Measurements from ENCODE around the gene PARD3. TPM values are rescaled to one million over a fixed set of nuclear protein-coding genes. Genes with fewer than 3 reads are reported as not detected.

Gene PARD3
- total and polyA plus RNA-seq, 2 experiments from 2014 or later = 47.2 to 59.7 TPM

- no peaks in the 10 kb centered on the region for H3K9me3 ChIP-seq (ENCODE audit: low read depth)
- H3K4me3 ChIP-seq = no peak overlapping the region
- H3K4me2 ChIP-seq = no peak overlapping the region
- TF ChIP-seq EZH2phosphoT487 (IDR thresholded peaks at IDR 0.05; ENCODE audit: low read depth, severe bottlenecking, unreplicated experiment) (no peak), EZH2 (IDR thresholded peaks at IDR 0.05; ENCODE audit: borderline replicate concordance) (no peak), CTCF (IDR thresholded peaks at IDR 0.05; ENCODE audit: poor library complexity) (no peak)
- H3K36me3 ChIP-seq (replicated peaks; ENCODE audit: insufficient read depth, low read depth) = no peaks in the 10 kb centered on the region
- no peaks in the 10 kb centered on the region for H3K9me2 ChIP-seq (replicated peaks; ENCODE audit: insufficient read depth)
- peaks cover 5% of the 10 kb centered on the region for H4K20me1 ChIP-seq (ENCODE audit: insufficient read depth, poor library complexity, severe bottlenecking)
- no peak overlapping the region for H3K27ac ChIP-seq
- no peaks in the 10 kb centered on the region for H3K4me1 ChIP-seq (ENCODE audit: insufficient read depth)
- peaks cover 78% of the 10 kb centered on the region for H3K79me2 ChIP-seq
- no peaks in the 10 kb centered on the region for H3K27me3 ChIP-seq
- 65% methylated on average over 12 of the region's 12 CpGs for WGBS (ENCODE audit: low lambda C conversion rate, missing lambda C conversion rate)
- H2AFZ ChIP-seq = no peak overlapping the region
- no peak for DNase-seq (ENCODE audit: low spot score)
These were observed 215.9 kb downstream of the PARD3 start for GRCh38 chr10:34599026-34599795.

- no peaks in the 10 kb centered on the region for H3K9me3 ChIP-seq (ENCODE audit: low read depth)
- peaks cover 76% of the 10 kb centered on the region for H3K79me2 ChIP-seq
- no peak overlapping the region for H3K27ac ChIP-seq
- no peak overlapping the region for H3K4me2 ChIP-seq
- H3K4me3 ChIP-seq = no peak overlapping the region
- no peak for TF ChIP-seq EZH2phosphoT487 (IDR thresholded peaks at IDR 0.05; ENCODE audit: low read depth, severe bottlenecking, unreplicated experiment)
- no peak for TF ChIP-seq EZH2 (IDR thresholded peaks at IDR 0.05; ENCODE audit: borderline replicate concordance)
- no peak for TF ChIP-seq CTCF (IDR thresholded peaks at IDR 0.05; ENCODE audit: poor library complexity)
- WGBS (ENCODE audit: low lambda C conversion rate, missing lambda C conversion rate) = 90% methylated on average over 7 of the region's 7 CpGs
- H3K9me2 ChIP-seq (replicated peaks; ENCODE audit: insufficient read depth) = no peaks in the 10 kb centered on the region
- no peaks in the 10 kb centered on the region for H3K4me1 ChIP-seq (ENCODE audit: insufficient read depth)
- H3K27me3 ChIP-seq = no peaks in the 10 kb centered on the region
- no peak overlapping the region for H2AFZ ChIP-seq
- no peak for DNase-seq (ENCODE audit: low spot score)
- H3K36me3 ChIP-seq (replicated peaks; ENCODE audit: insufficient read depth, low read depth) = no peaks in the 10 kb centered on the region
- peaks cover under 1% of the 10 kb centered on the region for H4K20me1 ChIP-seq (ENCODE audit: insufficient read depth, poor library complexity, severe bottlenecking)
These were observed 218.7 kb downstream of the PARD3 start for GRCh38 chr10:34596351-34596750.

GRCh38 chr10:34593930-34594329 lies 221.2 kb downstream of the PARD3 start:
- no peak overlapping the region for H2AFZ ChIP-seq
- no peak overlapping the region for H3K27ac ChIP-seq
- no peaks in the 10 kb centered on the region for H3K27me3 ChIP-seq
- H3K4me3 ChIP-seq = no peak overlapping the region
- DNase-seq (ENCODE audit: low spot score) = no peak
- TF ChIP-seq CTCF (IDR thresholded peaks at IDR 0.05; ENCODE audit: poor library complexity) (no peak), EZH2 (IDR thresholded peaks at IDR 0.05; ENCODE audit: borderline replicate concordance) (no peak), EZH2phosphoT487 (IDR thresholded peaks at IDR 0.05; ENCODE audit: low read depth, severe bottlenecking, unreplicated experiment) (no peak)
- peaks cover 74% of the 10 kb centered on the region for H3K79me2 ChIP-seq
- H3K36me3 ChIP-seq (replicated peaks; ENCODE audit: insufficient read depth, low read depth) = no peaks in the 10 kb centered on the region
- H3K9me2 ChIP-seq (replicated peaks; ENCODE audit: insufficient read depth) = no peaks in the 10 kb centered on the region
- no peaks in the 10 kb centered on the region for H3K4me1 ChIP-seq (ENCODE audit: insufficient read depth)
- WGBS (ENCODE audit: low lambda C conversion rate, missing lambda C conversion rate) = 88% methylated on average over 2 of the region's 2 CpGs
- no peaks in the 10 kb centered on the region for H3K9me3 ChIP-seq (ENCODE audit: low read depth)
- peaks cover 8% of the 10 kb centered on the region for H4K20me1 ChIP-seq (ENCODE audit: insufficient read depth, poor library complexity, severe bottlenecking)
- no peak overlapping the region for H3K4me2 ChIP-seq
